Tibial nerve (tissue), 4 donors: ENCODE results near the gene NMNAT1. TPM values are rescaled to one million over a fixed set of nuclear protein-coding genes. Genes with fewer than 3 reads are reported as not detected.

Experiments
- DNase-seq, 2 donors: peaks; one replicate each; pipeline ENCODE4 v3.0.0-alpha.2; 2019; ENCODE audit warnings: low spot score in 2 of 2
- H3K27ac ChIP-seq, 4 donors: fragments of 200-600 bp; sonication (generic) in 3 of 4; one replicate each; pipeline ENCODE4 v1.5.1; 2017 to 2019; ENCODE audit warnings: mild to moderate bottlenecking in 1 of 4
- H3K27me3 ChIP-seq, 2 donors: fragments of 200-600 bp; sonication (generic) in 1 of 2; one replicate each; pipeline versions ENCODE4 v1.5.1 to v1.6.0; 2017 to 2019
- H3K36me3 ChIP-seq, 3 donors: fragments of 200-600 bp; sonication (generic); one replicate each; pipeline ENCODE4 v1.5.1; 2018 to 2019
- H3K4me1 ChIP-seq, 4 donors: fragments of 200-600 bp; sonication (generic) in 3 of 4; one replicate each; pipeline ENCODE4 v1.5.1; 2017 to 2019
- H3K4me3 ChIP-seq, 4 donors: fragments of 200-600 bp; sonication (generic) in 3 of 4; one replicate each; pipeline ENCODE4 v1.5.1; 2017 to 2019; ENCODE audit warnings: mild to moderate bottlenecking in 1 of 4, moderate library complexity in 1 of 4
- H3K9me3 ChIP-seq, 4 donors: fragments of 200-600 bp; sonication (generic) in 3 of 4; one replicate each; pipeline ENCODE4 v1.5.1; 2017 to 2019
- CTCF ChIP-seq, 5 experiments: fragments of 200-600 bp in 3 of 5; fragments of 450-650 bp in 2 of 5; sonication (generic) in 3 of 5; IDR thresholded peaks; one replicate each; pipeline ENCODE4 v1.5.1; 2016 to 2019; ENCODE audit warnings: antibody characterized with exemption in 5 of 5, mild to moderate bottlenecking in 3 of 5, moderate library complexity in 2 of 5
- EP300 ChIP-seq, 2 donors: sonication (generic); formaldehyde crosslinking; IDR thresholded peaks; one replicate each; pipeline ENCODE4 v1.6.1; 2017; ENCODE audit warnings: antibody characterized with exemption in 2 of 2, mild to moderate bottlenecking in 1 of 2
- POLR2A ChIP-seq, 2 donors: fragments of 450-650 bp; IDR thresholded peaks; one replicate each; pipeline ENCODE4 v1.6.1; 2017; ENCODE audit warnings: antibody characterized with exemption in 2 of 2, mild to moderate bottlenecking in 2 of 2, moderate library complexity in 2 of 2
- WGBS, 2 donors: methylation state at CpG; one replicate each; pipeline ENCODE4 v1.1.5; 2018; 5-methylcytosine and 5-hydroxymethylcytosine counted together
- total RNA-seq, 4 donors: library from RNA; depleted of rRNA; stranded (reverse); fragments of >200 nt; gene quantifications; one replicate each; pipeline ENCODE4 v1.1.0, GENCODE V29; 2016

Gene NMNAT1
- total RNA-seq, 4 donors from 2014 or later, result 3.8 to 6.0 (median 4.6) TPM

DNA sequence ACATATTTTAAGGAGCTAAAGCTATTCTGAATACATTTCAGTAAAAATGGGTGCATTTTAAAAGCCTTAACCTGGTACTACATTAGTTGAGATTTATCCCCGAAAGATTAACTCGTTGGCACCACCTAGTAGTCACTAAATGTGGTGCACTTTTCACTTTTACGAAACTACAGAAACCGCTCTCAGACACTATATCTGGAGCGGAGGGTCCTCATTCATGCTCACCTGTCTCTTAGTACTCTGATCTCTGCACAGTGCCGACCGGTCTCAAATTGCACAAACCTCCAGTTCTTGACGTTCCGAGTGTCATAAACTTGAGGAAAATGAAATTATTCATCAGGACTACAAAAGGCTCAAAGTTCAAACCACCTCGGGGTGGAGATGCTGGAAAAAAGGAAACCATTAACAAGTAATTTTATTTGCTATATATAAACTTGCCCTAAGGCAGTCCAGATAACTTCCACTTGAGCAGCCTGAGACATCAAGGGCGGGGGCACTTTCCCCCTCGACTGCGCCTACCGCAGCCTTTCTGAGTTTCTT, 806 bp upstream of the NMNAT1 start:
- peaks cover 0 to 37% (median 0%) of the 10 kb centered on the region in 3 donors for H3K36me3 ChIP-seq
- WGBS, 2 donors, result 0 to 1% methylated on average over 14 of the region's 14 CpGs

DNA sequence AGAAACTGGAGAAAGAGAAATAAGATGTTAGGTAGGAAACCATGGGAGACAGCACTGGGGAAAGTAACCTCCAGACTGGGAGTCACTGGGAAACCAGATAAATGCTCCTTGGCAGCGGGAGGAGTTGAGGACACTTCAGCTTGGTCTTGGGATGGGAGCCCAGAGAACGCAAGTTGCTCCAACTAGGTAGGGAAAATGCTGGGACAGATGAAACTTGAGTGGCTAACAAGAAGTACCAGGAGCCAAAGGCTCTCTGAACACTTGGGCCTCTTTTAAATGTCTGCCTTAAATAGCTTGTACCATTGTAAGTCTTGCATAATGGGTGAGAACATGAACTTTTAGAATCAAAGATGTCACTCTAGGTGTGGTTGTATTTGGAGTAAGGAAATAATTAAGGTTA, 3.0 kb downstream of the NMNAT1 start:
- DNase-seq, result no peak
- Histone ChIP-seq H3K4me1 (peaks cover 0 to 51% (median 22%) of the 10 kb centered on the region in 4 donors), H3K36me3 (peaks cover 0 to 13% (median 0%) of the 10 kb centered on the region in 3 donors), H3K9me3 (no peaks in the 10 kb centered on the region), H3K27me3 (no peaks in the 10 kb centered on the region), H3K27ac (no peak overlapping the region), H3K4me3 (no peak overlapping the region)
- WGBS, 2 donors, result 91 to 92% methylated on average over 2 of the region's 2 CpGs
- TF ChIP-seq EP300 (IDR thresholded peaks at IDR 0.05) (no peak), POLR2A (IDR thresholded peaks at IDR 0.05) (no peak), CTCF (IDR thresholded peaks at IDR 0.05) (no peak)

More for the DNA sequence above, 806 bp upstream of the NMNAT1 start:
- H3K27ac ChIP-seq, result peak overlapping the region; percentile 65 to 95 (median 88)
- peaks cover 0 to 35% (median 18%) of the 10 kb centered on the region in 4 donors for H3K4me1 ChIP-seq
- H3K4me3 ChIP-seq, result peak overlapping the region; percentile 60 to 76 (median 72)
- H3K27me3 ChIP-seq, result no peaks in the 10 kb centered on the region
- H3K9me3 ChIP-seq, result no peaks in the 10 kb centered on the region
- peak in 1 of 2 donors; percentile 9 for DNase-seq
- TF ChIP-seq POLR2A (IDR thresholded peaks at IDR 0.05) (no peak), CTCF (IDR thresholded peaks at IDR 0.05) (peak in 4 of 5 experiments; percentile 28 to 54 (median 38)), EP300 (IDR thresholded peaks at IDR 0.05) (no peak)

DNA sequence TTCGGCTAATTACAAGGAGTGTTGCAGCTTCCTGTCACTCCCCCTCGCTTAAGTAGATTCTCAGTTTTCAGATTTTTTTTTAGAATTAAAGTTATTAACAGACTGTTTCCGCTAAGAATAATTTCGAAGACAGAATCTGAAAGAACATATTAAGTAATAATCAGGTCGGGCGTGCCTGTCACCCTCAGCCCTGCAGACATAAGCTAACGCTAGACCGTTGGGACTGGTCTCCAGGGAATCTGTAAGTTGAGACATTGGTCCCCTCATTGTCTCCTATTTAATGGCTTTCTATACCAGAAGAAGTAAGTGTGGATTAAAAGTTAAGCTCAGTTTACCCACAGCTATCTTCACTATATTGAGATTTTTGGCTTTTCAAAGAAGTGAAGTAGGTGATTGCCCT, 14.5 kb downstream of the NMNAT1 start:
- Histone ChIP-seq H3K27me3 (no peaks in the 10 kb centered on the region), H3K9me3 (no peaks in the 10 kb centered on the region), H3K36me3 (peaks cover 0 to 15% (median 0%) of the 10 kb centered on the region in 3 donors), H3K27ac (no peak overlapping the region), H3K4me3 (no peak overlapping the region), H3K4me1 (no peaks in the 10 kb centered on the region)
- TF ChIP-seq CTCF (IDR thresholded peaks at IDR 0.05), result no peak
- TF ChIP-seq EP300 (IDR thresholded peaks at IDR 0.05), result no peak
- no peak for TF ChIP-seq POLR2A (IDR thresholded peaks at IDR 0.05)
- 87 to 88% methylated on average over 8 of the region's 8 CpGs for WGBS, 2 donors
- no peak for DNase-seq

DNA sequence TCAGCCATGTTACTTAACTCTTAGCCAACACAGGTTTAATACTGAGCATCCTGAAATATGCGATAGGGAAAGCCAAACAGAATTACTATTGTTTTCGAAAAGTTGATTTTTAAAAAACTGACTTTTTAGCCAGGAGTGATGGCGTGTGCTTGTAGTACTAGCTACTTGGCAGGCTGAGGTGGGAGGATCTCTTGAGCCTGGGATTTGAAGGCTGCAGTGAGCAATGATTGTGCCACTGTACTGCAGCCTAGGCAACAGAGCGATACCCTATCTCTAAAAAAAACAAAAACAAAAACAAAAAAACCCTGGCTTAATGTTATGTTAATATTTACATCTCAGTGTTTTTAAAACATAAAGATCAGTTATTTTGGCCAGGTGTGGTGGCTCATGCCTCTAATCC, 16.7 kb downstream of the NMNAT1 start:
- Histone ChIP-seq H3K36me3 (peaks cover 0 to 13% (median 0%) of the 10 kb centered on the region in 3 donors), H3K27ac (no peak overlapping the region), H3K4me1 (no peaks in the 10 kb centered on the region), H3K27me3 (no peaks in the 10 kb centered on the region), H3K9me3 (no peaks in the 10 kb centered on the region), H3K4me3 (no peak overlapping the region)
- TF ChIP-seq EP300 (IDR thresholded peaks at IDR 0.05) (no peak), POLR2A (IDR thresholded peaks at IDR 0.05) (no peak), CTCF (IDR thresholded peaks at IDR 0.05) (no peak)
- 72 to 74% methylated on average over 4 of the region's 4 CpGs for WGBS, 2 donors
- DNase-seq, result no peak

GRCh38 chr1:9960706-9961562, 17.7 kb downstream of the NMNAT1 start:
- Histone ChIP-seq H3K36me3 (peaks cover 0 to 12% (median 0%) of the 10 kb centered on the region in 3 donors), H3K27ac (no peak overlapping the region), H3K27me3 (no peaks in the 10 kb centered on the region), H3K4me3 (no peak overlapping the region), H3K9me3 (no peaks in the 10 kb centered on the region), H3K4me1 (no peaks in the 10 kb centered on the region)
- WGBS, 2 donors, result 74 to 84% methylated on average over 12 of the region's 12 CpGs
- no peak for DNase-seq
- TF ChIP-seq CTCF (IDR thresholded peaks at IDR 0.05) (no peak), POLR2A (IDR thresholded peaks at IDR 0.05) (no peak), EP300 (IDR thresholded peaks at IDR 0.05) (no peak)
